Parathyroid adenoma (tissue), 2 donors: Measurements from ENCODE around the gene MSLN.

Experiments
- H2AFZ ChIP-seq: fragments of 300-600 bp; sonication (generic); one replicate; pipeline ENCODE4 v1.7.0; 2017; ENCODE audit warnings: antibody characterized with exemption, mild to moderate bottlenecking
- H3K27ac ChIP-seq: fragments of 300-600 bp; sonication (generic); one replicate; pipeline ENCODE4 v1.7.0; 2017
- H3K27me3 ChIP-seq: fragments of 300-600 bp; sonication (generic); one replicate; pipeline ENCODE4 v1.7.0; 2017; ENCODE audit warnings: low read length; ENCODE audit not compliant: control insufficient read depth, insufficient read depth
- H3K36me3 ChIP-seq: fragments of 300-600 bp; sonication (generic); one replicate; pipeline ENCODE4 v1.7.0; 2017; ENCODE audit warnings: low read length; ENCODE audit not compliant: control insufficient read depth, insufficient read depth
- H3K4me1 ChIP-seq: fragments of 300-600 bp; sonication (generic); one replicate; pipeline ENCODE4 v1.7.0; 2017; ENCODE audit warnings: control low read depth
- H3K4me2 ChIP-seq: fragments of 300-600 bp; sonication (generic); one replicate; pipeline ENCODE4 v1.7.0; 2017; ENCODE audit warnings: low read length
- H3K4me3 ChIP-seq: fragments of 300-600 bp; sonication (generic); one replicate; pipeline ENCODE4 v1.7.0; 2017; ENCODE audit warnings: low read depth, low read length
- H3K79me2 ChIP-seq: fragments of 300-600 bp; sonication (generic); one replicate; pipeline ENCODE4 v1.7.0; 2017; ENCODE audit warnings: control low read depth
- H3K9ac ChIP-seq: fragments of 300-600 bp; sonication (generic); one replicate; pipeline ENCODE4 v1.7.0; 2017; ENCODE audit warnings: mild to moderate bottlenecking
- H3K9me3 ChIP-seq: fragments of 300-600 bp; sonication (generic); one replicate; pipeline ENCODE4 v1.7.0; 2017; ENCODE audit warnings: low read length; ENCODE audit not compliant: control insufficient read depth
- TF ChIP-seq, protein P1 (sequence below): fragments of 300-600 bp; sonication (generic); IDR thresholded peaks from one replicate; pipeline ENCODE4 v1.7.0; 2017; ENCODE audit warnings: antibody characterized with exemption, mild to moderate bottlenecking
- donor health status: primary hyperparathyroidism.

The MSLN gene

DNA sequence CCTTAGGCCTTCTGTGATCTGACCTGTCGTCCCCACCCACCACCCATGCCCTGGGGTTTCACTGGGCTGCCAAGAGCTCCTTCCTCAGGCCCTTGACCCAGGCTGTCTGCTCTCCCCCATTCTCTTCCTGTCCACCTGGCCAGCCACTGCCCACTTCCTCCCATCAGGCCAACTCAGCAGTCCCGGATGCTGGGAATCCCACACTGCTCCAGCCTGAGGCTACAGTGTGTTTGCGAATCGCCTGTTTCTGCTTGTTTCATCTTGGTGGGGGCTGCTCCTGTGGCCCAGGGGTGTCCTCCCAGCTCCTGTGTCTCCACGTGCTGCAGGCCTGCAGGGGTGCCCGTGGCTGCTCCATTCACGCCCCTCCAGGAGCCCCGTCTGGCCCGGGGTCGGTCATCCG is 46.5 kb upstream of the MSLN start:
- Histone ChIP-seq H3K4me2 (no peak overlapping the region), H3K4me3 (no peak overlapping the region), H2AFZ (no peak overlapping the region), H3K9me3 (no peaks in the 10 kb centered on the region), H3K27me3 (no peaks in the 10 kb centered on the region), H3K27ac (no peak overlapping the region), H3K4me1 (peaks cover 13% of the 10 kb centered on the region), H3K79me2 (peaks cover 2% of the 10 kb centered on the region), H3K9ac (no peak overlapping the region), H3K36me3 (no peaks in the 10 kb centered on the region)
- TF ChIP-seq, protein P1, sequence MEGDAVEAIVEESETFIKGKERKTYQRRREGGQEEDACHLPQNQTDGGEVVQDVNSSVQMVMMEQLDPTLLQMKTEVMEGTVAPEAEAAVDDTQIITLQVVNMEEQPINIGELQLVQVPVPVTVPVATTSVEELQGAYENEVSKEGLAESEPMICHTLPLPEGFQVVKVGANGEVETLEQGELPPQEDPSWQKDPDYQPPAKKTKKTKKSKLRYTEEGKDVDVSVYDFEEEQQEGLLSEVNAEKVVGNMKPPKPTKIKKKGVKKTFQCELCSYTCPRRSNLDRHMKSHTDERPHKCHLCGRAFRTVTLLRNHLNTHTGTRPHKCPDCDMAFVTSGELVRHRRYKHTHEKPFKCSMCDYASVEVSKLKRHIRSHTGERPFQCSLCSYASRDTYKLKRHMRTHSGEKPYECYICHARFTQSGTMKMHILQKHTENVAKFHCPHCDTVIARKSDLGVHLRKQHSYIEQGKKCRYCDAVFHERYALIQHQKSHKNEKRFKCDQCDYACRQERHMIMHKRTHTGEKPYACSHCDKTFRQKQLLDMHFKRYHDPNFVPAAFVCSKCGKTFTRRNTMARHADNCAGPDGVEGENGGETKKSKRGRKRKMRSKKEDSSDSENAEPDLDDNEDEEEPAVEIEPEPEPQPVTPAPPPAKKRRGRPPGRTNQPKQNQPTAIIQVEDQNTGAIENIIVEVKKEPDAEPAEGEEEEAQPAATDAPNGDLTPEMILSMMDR = no peak

GRCh38 chr16:714558-715476 is 45.7 kb upstream of the MSLN start, which contains the start of gene METRN:
Gene METRN (plus strand): TSS chr16:715118. CDS start chr16:715290, 172 bp downstream.
- TF ChIP-seq, protein P1 = no peak
- Histone ChIP-seq H3K4me3 (peak within 1 kb of the TSS; percentile 45), H3K4me2 (peak within 1 kb of the TSS; percentile 74), H3K4me1 (peaks cover 16% of the 10 kb centered on the region), H3K36me3 (no peaks in the 10 kb centered on the region), H3K9me3 (no peaks in the 10 kb centered on the region), H2AFZ (peak within 1 kb of the TSS; percentile 56), H3K27ac (no peak within 1 kb of the TSS), H3K9ac (no peak within 1 kb of the TSS), H3K79me2 (peaks cover 2% of the 10 kb centered on the region), H3K27me3 (no peaks in the 10 kb centered on the region)

- no peaks in the 10 kb centered on the region for H3K36me3 ChIP-seq
- TF ChIP-seq, protein P1 = no peak
- no peak overlapping the region for H3K9ac ChIP-seq
- H3K4me1 ChIP-seq = peaks cover 17% of the 10 kb centered on the region
- no peaks in the 10 kb centered on the region for H3K27me3 ChIP-seq
- no peaks in the 10 kb centered on the region for H3K9me3 ChIP-seq
- H3K4me3 ChIP-seq = peak overlapping the region; percentile 45
- H3K4me2 ChIP-seq = peak overlapping the region; percentile 74
- no peak overlapping the region for H3K27ac ChIP-seq
- peak overlapping the region; percentile 56 for H2AFZ ChIP-seq
- H3K79me2 ChIP-seq = peaks cover 2% of the 10 kb centered on the region
Measured at GRCh38 chr16:715477-716199, 44.9 kb upstream of the MSLN start.

DNA sequence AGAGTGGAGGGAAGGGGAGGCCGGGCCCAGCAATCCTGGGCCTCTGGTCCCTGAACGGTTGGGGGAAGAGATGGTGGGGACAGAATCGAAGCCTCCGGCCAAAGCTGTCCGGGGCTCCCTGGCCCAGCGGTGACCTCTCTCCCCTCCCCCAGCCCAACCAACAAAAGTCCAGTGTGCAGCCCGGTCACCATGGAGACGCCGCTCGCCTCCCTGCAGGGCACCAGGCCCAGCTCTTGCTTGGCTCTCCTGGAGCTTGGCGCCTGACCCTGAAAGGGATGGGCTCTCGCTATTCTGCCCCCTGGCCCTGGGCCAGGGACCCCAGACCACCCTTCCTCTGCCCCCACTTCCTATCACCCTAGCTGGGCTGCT is 44.4 kb upstream of the MSLN start:
- H3K4me1 ChIP-seq = peaks cover 17% of the 10 kb centered on the region

More for the DNA sequence above, 44.4 kb upstream of the MSLN start:
- TF ChIP-seq, protein P1 = no peak
- Histone ChIP-seq H2AFZ (peak overlapping the region; percentile 40), H3K27me3 (no peaks in the 10 kb centered on the region), H3K9me3 (no peaks in the 10 kb centered on the region), H3K27ac (no peak overlapping the region), H3K9ac (no peak overlapping the region), H3K79me2 (peaks cover 2% of the 10 kb centered on the region), H3K4me2 (peak overlapping the region; percentile 74), H3K4me3 (peak overlapping the region; percentile 43), H3K36me3 (no peaks in the 10 kb centered on the region)
